ENCODE data around the gene RPS26.

DNA sequence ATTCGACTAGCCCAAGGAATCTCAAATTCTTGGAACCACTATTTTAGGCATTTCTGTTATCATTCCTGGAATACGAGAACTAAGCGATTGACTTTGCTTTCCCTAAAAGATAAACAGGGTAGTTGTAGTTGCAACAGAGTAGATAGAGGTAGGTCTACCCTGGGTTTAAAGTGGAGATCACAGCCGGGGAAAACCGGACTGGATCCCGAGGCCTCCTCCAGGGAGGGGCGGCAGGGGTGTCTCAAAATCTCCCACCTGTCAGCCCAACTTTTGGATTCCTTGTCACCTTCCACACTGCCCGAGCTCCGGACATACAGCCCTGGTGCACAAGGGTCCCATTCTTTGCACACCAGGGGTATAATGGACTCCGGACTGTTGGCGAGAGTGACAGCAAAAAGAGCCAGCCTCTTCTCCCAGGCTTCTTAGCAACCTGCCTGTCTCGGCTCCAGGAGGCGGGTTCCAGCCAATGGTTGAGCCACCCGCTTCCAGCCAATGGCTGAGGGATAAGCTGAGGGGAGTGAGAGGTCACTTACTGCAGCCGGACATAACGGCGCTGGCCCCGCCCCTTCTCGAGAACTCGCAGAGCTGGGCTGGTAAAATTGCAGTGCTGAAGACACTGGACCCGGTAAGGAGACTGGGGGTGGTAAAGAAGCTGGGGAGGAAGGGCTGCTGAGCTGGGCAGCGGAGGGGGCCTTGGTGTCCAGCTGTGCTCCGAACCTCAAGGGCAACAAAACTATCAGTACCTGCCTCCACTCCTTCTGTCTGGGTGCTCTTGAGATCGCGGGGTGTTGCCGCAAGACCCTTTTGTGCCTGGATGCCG, 44.8 kb upstream of the RPS26 start, which contains the start of gene SUOX:
- TF ChIP-seq, protein P1, sequence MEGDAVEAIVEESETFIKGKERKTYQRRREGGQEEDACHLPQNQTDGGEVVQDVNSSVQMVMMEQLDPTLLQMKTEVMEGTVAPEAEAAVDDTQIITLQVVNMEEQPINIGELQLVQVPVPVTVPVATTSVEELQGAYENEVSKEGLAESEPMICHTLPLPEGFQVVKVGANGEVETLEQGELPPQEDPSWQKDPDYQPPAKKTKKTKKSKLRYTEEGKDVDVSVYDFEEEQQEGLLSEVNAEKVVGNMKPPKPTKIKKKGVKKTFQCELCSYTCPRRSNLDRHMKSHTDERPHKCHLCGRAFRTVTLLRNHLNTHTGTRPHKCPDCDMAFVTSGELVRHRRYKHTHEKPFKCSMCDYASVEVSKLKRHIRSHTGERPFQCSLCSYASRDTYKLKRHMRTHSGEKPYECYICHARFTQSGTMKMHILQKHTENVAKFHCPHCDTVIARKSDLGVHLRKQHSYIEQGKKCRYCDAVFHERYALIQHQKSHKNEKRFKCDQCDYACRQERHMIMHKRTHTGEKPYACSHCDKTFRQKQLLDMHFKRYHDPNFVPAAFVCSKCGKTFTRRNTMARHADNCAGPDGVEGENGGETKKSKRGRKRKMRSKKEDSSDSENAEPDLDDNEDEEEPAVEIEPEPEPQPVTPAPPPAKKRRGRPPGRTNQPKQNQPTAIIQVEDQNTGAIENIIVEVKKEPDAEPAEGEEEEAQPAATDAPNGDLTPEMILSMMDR (IDR thresholded peaks at IDR 0.05), result peak in 2 of 5 experiments; percentile 8 to 35
- TF ChIP-seq EP300 (IDR thresholded peaks at IDR 0.05), result peak; percentile 41 to 73
